ENCODE results near the gene BMAL1. TPM values are rescaled to one million over a fixed set of nuclear protein-coding genes. Genes with fewer than 3 reads are reported as not detected.
A peak's percentile ranks its signal among the peaks of the same experiment; 100 is the strongest.

Gene BMAL1
- total RNA-seq, 2 experiments from 2014 or later: 71.3 to 73.3 TPM

DNA sequence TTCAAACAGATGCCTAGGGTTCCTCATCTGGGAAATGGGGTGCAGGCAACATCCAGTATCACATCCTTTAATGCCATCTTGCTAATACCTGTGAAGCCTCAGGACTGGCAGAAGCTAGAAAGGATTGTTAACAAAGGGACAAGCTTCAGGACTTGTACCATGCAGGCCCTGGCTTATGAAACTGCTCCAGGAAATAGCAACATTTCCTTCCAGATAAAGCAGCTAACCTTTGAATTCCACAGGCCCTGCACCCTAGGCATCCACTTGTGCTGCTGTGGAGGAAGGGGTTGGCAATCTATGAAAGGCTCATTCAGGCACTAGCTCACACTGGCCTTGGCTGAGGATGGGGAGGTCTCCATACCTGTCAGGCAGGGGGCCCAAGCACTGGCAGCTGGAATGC lies 98.2 kb downstream of the BMAL1 start:
- H3K27ac ChIP-seq (ENCODE audit: low read depth in 1 of 2, low read length in 2 of 2): no peak overlapping the region
- intact Hi-C loops (cut with DNase I, micrococcal nuclease): no loop called here
- ATAC-seq (ENCODE audit: poor library complexity) (no peak), DNase-seq (no peak)
- no peaks in the 10 kb centered on the region for H3K4me1 ChIP-seq (ENCODE audit: insufficient read depth, low read length)
- Mint-ChIP-seq H3K27me3 (no peaks in the 10 kb centered on the region), H3K36me3 (ENCODE audit: low read depth) (peaks cover 48% of the 10 kb centered on the region), H3K9me3 (no peaks in the 10 kb centered on the region), H3K4me1 (ENCODE audit: low read depth) (no peaks in the 10 kb centered on the region), H3K4me3 (no peak overlapping the region), H3K27ac (no peak overlapping the region)
- TF ChIP-seq, protein P1, sequence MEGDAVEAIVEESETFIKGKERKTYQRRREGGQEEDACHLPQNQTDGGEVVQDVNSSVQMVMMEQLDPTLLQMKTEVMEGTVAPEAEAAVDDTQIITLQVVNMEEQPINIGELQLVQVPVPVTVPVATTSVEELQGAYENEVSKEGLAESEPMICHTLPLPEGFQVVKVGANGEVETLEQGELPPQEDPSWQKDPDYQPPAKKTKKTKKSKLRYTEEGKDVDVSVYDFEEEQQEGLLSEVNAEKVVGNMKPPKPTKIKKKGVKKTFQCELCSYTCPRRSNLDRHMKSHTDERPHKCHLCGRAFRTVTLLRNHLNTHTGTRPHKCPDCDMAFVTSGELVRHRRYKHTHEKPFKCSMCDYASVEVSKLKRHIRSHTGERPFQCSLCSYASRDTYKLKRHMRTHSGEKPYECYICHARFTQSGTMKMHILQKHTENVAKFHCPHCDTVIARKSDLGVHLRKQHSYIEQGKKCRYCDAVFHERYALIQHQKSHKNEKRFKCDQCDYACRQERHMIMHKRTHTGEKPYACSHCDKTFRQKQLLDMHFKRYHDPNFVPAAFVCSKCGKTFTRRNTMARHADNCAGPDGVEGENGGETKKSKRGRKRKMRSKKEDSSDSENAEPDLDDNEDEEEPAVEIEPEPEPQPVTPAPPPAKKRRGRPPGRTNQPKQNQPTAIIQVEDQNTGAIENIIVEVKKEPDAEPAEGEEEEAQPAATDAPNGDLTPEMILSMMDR (IDR thresholded peaks at IDR 0.05): no peak
- CTCF ChIA-PET: no interaction called here
- peaks cover 100% of the 10 kb centered on the region for H3K36me3 ChIP-seq (ENCODE audit: insufficient read depth, low read length)
- no peak overlapping the region for H3K4me3 ChIP-seq (ENCODE audit: low read length)
- POLR2A ChIA-PET: interaction anchor here (1.6 kb wide), 1 partner anchor 13 kb away, joined by 3 read pairs; no protein-coding TSS in a partner anchor
- no peaks in the 10 kb centered on the region for H3K9me3 ChIP-seq (ENCODE audit: control insufficient read depth in 1 of 2, insufficient read depth in 1 of 2, low read length in 2 of 2)
- no peaks in the 10 kb centered on the region for H3K27me3 ChIP-seq (ENCODE audit: control insufficient read depth in 1 of 2, insufficient read depth in 2 of 2, low read length in 2 of 2)

DNA sequence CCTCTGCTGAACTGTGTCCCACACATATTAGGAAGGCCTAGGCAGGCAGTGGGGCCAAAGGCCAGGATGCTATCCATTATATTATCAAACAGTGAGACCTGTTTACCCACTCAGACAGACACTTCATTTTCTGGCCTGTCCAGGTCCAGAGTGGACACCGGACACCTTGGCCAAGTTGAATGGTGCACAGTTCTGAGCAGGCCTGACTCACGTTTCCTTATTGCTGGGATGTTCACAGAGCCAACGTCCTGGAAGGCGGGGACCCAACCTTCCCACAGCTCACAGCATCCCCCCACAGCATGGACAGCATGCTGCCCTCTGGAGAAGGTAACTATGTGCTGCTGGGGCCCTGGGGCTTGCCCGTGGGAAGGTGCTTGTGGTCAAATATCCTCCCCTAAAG lies 98.8 kb downstream of the BMAL1 start:
- H3K27me3 ChIP-seq (ENCODE audit: control insufficient read depth in 1 of 2, insufficient read depth in 2 of 2, low read length in 2 of 2): no peaks in the 10 kb centered on the region
- H3K27me3 Mint-ChIP-seq: no peaks in the 10 kb centered on the region
- no peaks in the 10 kb centered on the region for H3K9me3 ChIP-seq (ENCODE audit: control insufficient read depth in 1 of 2, insufficient read depth in 1 of 2, low read length in 2 of 2)
- intact Hi-C loops (cut with DNase I, micrococcal nuclease): no loop called here
- no peaks in the 10 kb centered on the region for H3K4me1 Mint-ChIP-seq (ENCODE audit: low read depth)
- no peak overlapping the region for H3K4me3 Mint-ChIP-seq
- peaks cover 100% of the 10 kb centered on the region for H3K36me3 ChIP-seq (ENCODE audit: insufficient read depth, low read length)
- DNase-seq (no peak), ATAC-seq (ENCODE audit: poor library complexity) (no peak)
- no peak overlapping the region for H3K4me3 ChIP-seq (ENCODE audit: low read length)
- peak overlapping the region; percentile 9 for H3K27ac Mint-ChIP-seq
- POLR2A ChIA-PET: interaction anchor here (1.6 kb wide), 1 partner anchor 13 kb away, joined by 3 read pairs; no protein-coding TSS in a partner anchor
- no peaks in the 10 kb centered on the region for H3K9me3 Mint-ChIP-seq
- no peaks in the 10 kb centered on the region for H3K4me1 ChIP-seq (ENCODE audit: insufficient read depth, low read length)
- CTCF ChIA-PET: no interaction called here
- H3K36me3 Mint-ChIP-seq (ENCODE audit: low read depth): peaks cover 54% of the 10 kb centered on the region
- TF ChIP-seq, protein P1 (IDR thresholded peaks at IDR 0.05): no peak
- no peak overlapping the region for H3K27ac ChIP-seq (ENCODE audit: low read depth in 1 of 2, low read length in 2 of 2)

- Mint-ChIP-seq H3K4me1 (ENCODE audit: low read depth) (no peaks in the 10 kb centered on the region), H3K36me3 (ENCODE audit: low read depth) (peaks cover 59% of the 10 kb centered on the region), H3K9me3 (no peaks in the 10 kb centered on the region), H3K27ac (peak overlapping the region; percentile 9), H3K27me3 (no peaks in the 10 kb centered on the region), H3K4me3 (no peak overlapping the region)
- ATAC-seq (ENCODE audit: poor library complexity) (no peak), DNase-seq (no peak)
- no peak overlapping the region for H3K4me3 ChIP-seq (ENCODE audit: low read length)
- no peaks in the 10 kb centered on the region for H3K9me3 ChIP-seq (ENCODE audit: control insufficient read depth in 1 of 2, insufficient read depth in 1 of 2, low read length in 2 of 2)
- H3K27ac ChIP-seq (ENCODE audit: low read depth in 1 of 2, low read length in 2 of 2): no peak overlapping the region
- peaks cover 100% of the 10 kb centered on the region for H3K36me3 ChIP-seq (ENCODE audit: insufficient read depth, low read length)
- H3K4me1 ChIP-seq (ENCODE audit: insufficient read depth, low read length): no peaks in the 10 kb centered on the region
- ChIA-PET CTCF (no interaction called here), POLR2A (no interaction called here)
- TF ChIP-seq, protein P1 (IDR thresholded peaks at IDR 0.05): no peak
- H3K27me3 ChIP-seq (ENCODE audit: control insufficient read depth in 1 of 2, insufficient read depth in 2 of 2, low read length in 2 of 2): no peaks in the 10 kb centered on the region
- intact Hi-C loops (cut with DNase I, micrococcal nuclease): no loop called here
These were observed 99.2 kb downstream of the BMAL1 start for GRCh38 chr11:13376838-13377237.

Data from CD4-positive, alpha-beta T cell (primary cell).